GM21447 (cell line): ENCODE results near the gene CNTNAP5.

Experiments used
- ATAC-seq: cut with Tn5 transposase; IDR thresholded peaks from one replicate; pipeline ENCODE4 v1.9.1; 2021; ENCODE audit not compliant: unreplicated experiment

Gene CNTNAP5

DNA sequence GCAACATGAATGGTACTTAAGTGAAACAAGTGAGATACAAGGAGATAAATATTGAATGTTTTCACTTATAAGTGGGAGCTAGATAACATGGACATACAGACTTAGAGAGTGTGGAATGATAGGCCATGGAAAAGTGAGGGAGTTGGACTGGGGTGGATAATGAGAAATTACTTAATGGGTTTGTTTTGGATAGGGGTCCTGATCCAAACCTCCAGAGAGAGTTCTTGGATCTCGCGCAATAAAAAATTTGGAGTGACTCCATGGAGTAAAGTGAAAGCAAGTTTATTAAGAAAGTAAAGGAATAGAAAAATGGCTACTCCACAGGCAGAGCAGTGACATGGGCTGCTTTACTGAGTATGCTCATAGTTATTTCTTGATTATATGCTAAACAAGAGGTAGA, 508.9 kb downstream of the CNTNAP5 start:
- no peak for ATAC-seq

DNA sequence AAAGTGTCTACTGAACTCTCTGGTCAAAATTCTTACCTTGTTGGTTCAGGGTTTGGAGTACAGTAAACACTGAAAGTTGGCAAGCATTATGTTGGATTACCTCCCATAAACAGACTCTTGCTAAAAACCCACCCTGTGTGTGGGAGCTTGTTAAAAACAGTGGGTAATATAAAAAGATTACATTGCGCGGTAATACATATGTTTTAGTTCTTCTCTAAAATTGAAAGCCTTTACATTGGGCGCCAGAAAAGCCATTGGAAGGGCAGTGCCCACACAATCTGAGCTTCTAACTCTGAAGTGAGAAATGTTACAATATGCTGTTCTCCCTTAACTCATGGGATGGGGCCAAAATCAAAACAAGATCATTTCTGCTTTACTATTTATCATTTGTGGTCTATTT, 510.7 kb downstream of the CNTNAP5 start:
- ATAC-seq, result no peak

GRCh38 chr2:124536591-124536990, 511.5 kb downstream of the CNTNAP5 start:
- ATAC-seq, result no peak

GRCh38 chr2:124538549-124538948, 513.5 kb downstream of the CNTNAP5 start:
- ATAC-seq, result no peak

GRCh38 chr2:124540805-124541204, 515.7 kb downstream of the CNTNAP5 start:
- ATAC-seq, result no peak

DNA sequence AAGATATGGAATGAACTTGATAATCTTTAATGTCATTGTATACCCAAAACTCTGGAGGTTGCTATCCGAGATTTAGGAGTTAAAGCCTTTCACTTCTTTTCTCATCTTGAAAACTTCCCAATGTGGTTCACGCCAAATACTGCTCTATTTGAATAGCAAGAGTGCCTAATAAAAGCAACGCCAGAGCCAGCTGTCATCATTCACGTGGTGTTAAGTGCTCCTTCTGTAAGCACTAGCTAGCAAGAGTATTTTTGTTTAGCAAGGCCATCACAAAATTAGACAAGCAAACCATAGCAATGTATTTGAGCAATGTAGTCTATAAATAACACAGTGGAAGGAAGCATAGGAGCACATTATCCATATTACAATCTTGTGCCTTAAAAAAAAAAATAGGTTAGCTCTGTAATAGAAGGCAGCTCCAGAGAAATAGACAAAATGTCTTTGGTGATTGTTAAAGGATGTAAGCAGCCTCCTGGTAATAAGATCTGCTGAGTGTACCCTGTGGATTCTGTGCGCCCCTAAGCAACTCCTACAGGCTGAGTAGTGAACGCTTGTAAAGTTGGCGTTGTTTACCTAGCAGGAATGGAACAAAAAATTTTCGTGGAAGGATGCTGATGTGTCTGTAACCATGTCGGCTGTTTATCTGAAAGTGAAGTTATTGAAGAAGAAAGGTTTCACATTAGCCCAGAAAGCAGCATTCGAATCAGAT, 518.0 kb downstream of the CNTNAP5 start:
- no peak for ATAC-seq

DNA sequence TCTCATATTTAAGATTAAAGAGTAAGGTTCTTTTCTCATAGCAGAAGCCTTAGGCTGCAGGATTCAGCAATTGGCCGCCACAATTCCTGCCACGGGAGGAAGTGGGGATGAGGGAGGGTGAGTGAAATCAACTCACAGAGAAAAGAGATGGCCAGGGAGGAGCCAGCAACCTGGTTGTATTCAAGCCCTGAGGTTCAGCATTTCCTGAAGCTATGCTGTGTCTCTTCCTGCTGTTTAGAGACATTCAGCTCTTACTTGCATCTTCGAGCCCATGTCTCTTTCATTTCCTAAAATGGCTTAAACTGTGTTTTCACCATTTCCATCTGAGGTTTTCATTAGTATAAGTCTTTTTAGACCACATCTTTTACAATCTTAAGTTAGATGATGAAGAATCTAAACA, 522.6 kb downstream of the CNTNAP5 start:
- ATAC-seq, result no peak

GRCh38 chr2:124558277-124558905, 533.3 kb downstream of the CNTNAP5 start:
- ATAC-seq, result no peak

DNA sequence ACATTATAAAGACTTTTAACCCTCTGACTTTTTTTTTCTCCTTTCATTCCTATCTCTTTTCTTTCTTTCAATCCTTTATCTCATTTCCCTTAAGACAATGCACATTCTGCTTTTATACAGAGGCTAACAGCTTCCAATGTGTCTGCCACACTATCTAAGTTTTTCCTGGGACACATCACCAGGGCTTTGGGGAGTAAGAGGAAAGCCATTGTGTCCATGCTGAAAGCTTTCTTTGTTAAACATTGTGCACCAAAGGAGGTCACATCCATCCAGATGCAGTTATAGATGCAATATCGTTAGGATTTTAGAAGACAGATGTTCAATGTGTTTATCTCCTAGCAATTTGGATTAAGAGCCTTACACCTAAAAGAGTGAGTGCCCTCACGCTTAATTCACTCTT, 534.1 kb downstream of the CNTNAP5 start:
- no peak for ATAC-seq

- no peak for ATAC-seq
Measured at GRCh38 chr2:124560592-124561112, 535.6 kb downstream of the CNTNAP5 start.

- no peak for ATAC-seq
Measured at GRCh38 chr2:124561486-124561885, 536.4 kb downstream of the CNTNAP5 start.

DNA sequence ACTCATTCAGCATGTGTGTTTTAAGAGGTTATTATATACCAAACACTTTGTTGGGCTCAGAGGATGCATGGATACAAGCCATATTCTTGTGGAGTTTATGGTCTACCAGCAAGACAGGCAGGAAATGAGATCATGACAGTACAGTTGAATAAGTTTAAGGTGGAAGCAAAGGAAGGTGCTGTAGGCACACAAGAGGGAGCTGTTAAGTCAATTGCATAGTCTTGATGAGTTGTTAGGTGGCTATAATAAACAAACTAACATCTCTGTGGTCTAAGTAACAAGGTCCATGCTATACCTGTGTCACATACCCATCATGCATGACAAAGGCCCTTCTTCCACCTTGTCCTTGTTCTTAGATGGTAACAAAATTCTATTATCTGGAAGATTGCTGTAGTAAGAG, 538.3 kb downstream of the CNTNAP5 start:
- no peak for ATAC-seq

- no peak for ATAC-seq
Measured at GRCh38 chr2:124566518-124566970, 541.5 kb downstream of the CNTNAP5 start.

DNA sequence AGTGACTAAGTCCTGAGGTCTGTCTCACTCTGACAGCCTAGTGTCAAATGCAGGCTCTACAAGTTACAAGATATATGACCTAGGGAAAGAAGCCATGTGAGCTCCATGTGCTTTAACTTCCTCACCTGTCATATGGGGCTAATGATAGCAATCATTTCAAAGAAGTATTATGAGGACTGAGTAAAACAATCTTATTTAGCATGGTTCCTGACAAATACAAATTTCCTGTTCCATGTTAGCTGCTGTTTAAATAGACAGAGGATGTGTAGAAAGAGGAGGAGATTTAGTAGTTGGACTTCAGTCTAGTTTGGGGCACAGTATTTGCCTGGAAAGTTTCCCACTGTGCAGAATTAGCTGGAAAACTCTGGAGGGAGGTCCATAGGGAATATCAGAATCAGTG, 545.8 kb downstream of the CNTNAP5 start:
- ATAC-seq, result no peak

DNA sequence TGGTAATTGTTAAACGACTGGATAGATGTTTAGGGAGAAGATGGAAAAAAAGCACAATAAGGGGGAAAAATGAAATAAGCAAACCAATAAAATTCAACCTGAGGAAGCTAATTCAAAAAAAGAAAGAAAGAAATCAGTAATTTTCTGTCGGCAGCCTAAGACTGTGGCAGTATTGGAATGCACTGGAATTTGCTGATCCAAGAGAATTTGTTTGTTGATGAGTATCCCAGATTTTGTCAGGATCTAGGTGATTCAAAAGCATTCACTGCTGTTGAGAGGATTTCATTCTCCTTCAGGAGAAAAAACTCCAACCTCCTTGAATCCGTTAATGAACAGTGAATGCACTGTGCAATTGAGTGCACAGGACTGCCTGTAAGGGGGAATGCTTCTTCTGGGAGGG, 546.7 kb downstream of the CNTNAP5 start:
- no peak for ATAC-seq

DNA sequence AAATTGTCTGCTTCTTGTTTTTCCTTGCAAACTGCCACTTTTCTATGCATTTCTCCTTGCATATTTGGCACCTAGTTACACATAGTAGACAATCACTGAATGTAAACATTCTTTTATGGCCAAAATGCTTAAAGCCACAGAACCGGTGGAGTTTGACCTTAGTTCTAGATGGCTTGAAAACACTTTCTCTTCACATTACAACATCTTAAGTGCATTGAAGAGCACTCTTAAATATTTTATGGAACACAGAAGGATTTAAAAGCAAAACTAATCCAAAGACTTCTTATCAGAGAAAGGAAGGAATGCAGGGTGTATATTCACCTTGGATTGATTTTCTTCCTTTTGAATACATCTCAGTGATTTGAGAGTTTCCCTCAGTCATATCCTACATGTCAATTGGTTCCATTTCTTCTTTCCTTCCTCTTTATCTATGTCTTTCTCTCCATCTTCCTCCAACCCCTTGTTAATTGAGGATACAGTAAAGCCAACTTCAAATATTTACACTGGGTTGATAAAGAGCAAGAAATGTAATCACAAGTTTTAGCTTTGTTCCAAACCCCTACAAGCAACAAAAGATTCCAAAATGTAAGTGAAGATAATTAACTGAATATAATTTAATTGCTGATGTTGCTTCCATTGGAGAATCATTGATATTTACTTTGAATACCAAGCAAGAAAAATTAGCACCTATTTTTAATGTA, 548.0 kb downstream of the CNTNAP5 start:
- no peak for ATAC-seq

DNA sequence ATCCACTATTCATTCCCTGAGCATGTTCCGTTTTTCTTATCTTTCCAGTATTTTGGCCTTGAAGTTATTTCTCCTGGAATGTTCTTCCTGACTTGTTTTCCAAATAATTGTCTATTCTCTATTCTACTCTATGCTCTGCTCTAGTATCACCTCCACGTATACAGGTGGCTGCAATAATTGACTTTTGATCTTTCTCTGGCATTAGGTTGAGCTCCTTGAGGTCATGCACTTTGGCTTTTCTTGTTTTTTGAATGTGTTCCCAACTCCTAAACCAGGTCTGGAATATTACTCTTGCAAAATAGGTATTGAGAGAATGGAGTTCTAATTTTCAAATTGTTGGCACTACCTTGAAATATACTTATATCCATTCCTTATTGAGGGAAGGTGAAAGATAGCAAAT, 550.4 kb downstream of the CNTNAP5 start:
- ATAC-seq, result no peak

- no peak for ATAC-seq
Measured at GRCh38 chr2:124580263-124580662, 555.2 kb downstream of the CNTNAP5 start.

DNA sequence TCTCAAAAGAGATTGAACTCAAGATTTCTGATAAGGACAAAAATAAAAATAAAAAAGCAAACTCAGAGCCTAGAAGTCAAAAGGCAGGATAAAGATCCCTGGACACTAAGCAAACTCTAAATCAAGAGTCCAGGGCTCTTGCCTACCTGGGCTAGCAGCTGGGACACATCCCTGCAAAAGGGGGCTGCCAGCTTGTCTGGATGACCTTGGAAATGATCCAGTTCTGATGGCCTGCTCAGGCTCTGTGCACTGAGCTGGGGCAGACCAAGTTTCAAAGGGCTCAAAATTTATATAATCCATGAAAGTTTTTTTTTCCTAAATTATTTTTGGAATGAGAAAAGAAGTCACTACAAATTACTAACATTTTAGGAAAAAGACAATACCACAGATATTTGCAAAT, 557.3 kb downstream of the CNTNAP5 start:
- no peak for ATAC-seq

DNA sequence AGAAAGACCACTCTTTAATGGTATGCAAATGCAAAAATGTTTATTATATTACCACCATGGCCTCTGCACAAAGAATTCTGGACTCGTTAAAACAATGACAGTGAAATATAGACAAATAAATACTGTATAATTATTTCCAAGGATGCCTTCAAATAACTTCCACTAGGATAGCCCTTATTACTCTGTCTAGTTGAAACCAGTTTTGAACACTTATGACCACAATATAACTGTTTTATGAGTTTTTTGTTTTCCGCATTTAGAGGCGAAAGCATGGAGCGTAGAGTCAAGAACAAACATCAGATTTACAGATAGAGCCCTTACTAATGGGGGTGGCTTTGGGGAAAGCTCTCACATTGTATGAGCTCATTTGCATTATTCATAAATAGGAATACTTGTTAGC, 559.5 kb downstream of the CNTNAP5 start:
- no peak for ATAC-seq

GRCh38 chr2:124585277-124585676, 560.2 kb downstream of the CNTNAP5 start:
- ATAC-seq, result no peak

GRCh38 chr2:124586210-124586609, 561.1 kb downstream of the CNTNAP5 start:
- ATAC-seq, result no peak
